Measurements from ENCODE around the gene AP1AR. TPM values are rescaled to one million over a fixed set of nuclear protein-coding genes. Genes with fewer than 3 reads are reported as not detected.

The AP1AR gene
- total RNA-seq, 1 experiment from 2014 or later, result 38.4 TPM

DNA sequence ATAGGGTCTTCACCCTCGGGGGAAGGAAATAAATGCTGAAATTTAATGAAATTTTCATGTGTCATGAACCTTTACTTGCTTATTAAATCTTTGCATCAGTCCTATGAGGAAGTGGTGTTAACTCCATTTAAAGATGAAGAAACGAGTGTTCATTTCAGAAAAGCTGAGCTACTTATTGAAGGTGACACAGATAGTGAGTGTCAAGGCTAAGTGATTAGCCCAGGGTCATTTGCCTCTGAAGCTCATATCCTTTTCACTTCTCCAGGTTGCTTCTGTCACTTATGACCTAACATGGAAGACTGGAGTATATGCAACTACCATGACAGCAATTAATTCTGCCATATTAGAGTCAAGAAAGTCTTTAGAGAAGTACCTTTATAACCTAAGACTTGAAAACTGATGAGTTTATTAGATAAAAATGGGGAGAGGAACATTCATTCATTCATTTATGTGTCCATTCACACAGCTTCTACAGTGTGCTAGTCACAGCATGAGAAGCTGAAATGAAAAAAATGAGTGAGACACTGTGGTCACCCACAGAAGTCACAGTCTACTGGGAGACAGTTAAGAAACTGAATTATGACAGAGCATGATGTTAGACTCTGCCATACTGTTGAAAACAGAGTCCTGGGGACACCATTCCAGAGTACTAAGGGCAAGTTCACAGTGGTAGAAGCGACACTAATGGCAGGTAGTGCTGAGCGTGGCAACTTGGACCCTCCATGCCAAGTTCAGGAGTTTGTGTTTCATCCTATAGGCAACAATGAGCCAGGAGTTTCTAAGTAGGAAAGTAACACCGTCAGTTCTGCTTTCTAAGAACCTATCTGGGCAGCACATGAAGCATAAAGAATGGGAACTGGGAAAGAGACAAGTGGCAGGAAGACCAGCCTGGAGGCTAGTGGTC, 86.9 kb downstream of the AP1AR start:
- TF ChIP-seq CTCF (IDR thresholded peaks at IDR 0.05; ENCODE audit: unreplicated experiment), result no peak
- no peaks in the 10 kb centered on the region for H3K9me3 Mint-ChIP-seq (ENCODE audit: unreplicated experiment)

More for the DNA sequence above, 86.9 kb downstream of the AP1AR start:
- ChIA-PET CTCF (interaction anchor here (0.8 kb wide), 1 partner anchor 9 kb away, joined by 3 read pairs; no protein-coding TSS in a partner anchor), POLR2A (no interaction called here)
- DNase-seq (ENCODE audit: unreplicated experiment), result no peak
- H3K27me3 Mint-ChIP-seq (ENCODE audit: insufficient read depth, unreplicated experiment), result no peaks in the 10 kb centered on the region
- H3K4me1 Mint-ChIP-seq (ENCODE audit: insufficient read depth, unreplicated experiment), result peaks cover 6% of the 10 kb centered on the region
- no TSS peak for BruUV-seq (replicated peaks)
- no peak overlapping the region for H3K4me3 Mint-ChIP-seq (ENCODE audit: unreplicated experiment)
- peaks cover 13% of the 10 kb centered on the region for H3K36me3 Mint-ChIP-seq (ENCODE audit: insufficient read depth, unreplicated experiment)
- intact Hi-C loops (cut with micrococcal nuclease), result no loop called here
- H3K27ac Mint-ChIP-seq (ENCODE audit: low read depth, unreplicated experiment), result no peak overlapping the region

Other genes starting within 250 kb of the AP1AR start
- gene FAM241A, start 86.3 kb upstream of the AP1AR start, total RNA-seq (2022), result 8.2 and 10.9 TPM in 2 replicates
- gene TIFA, start 54.1 kb downstream of the AP1AR start, total RNA-seq (2022), result 7.0 and 9.7 TPM in 2 replicates
- gene ALPK1, start 65.6 kb downstream of the AP1AR start, total RNA-seq (2022), result 20.3 and 41.0 TPM in 2 replicates